IMR-90 (cell line): ENCODE results near the gene DSCAM. TPM values are rescaled to one million over a fixed set of nuclear protein-coding genes. Genes with fewer than 3 reads are reported as not detected.

Experiments used
- ATAC-seq: fragments of 200-7000 bp; cut with Tn5 transposase; 2 replicates; pipeline ENCODE4 v1.9.1; 2020; ENCODE audit warnings: low read depth, mild to moderate bottlenecking, moderate library complexity
- BruUV-seq: library from RNA; stranded (reverse); fragments of 400-500 nt; replicated peaks from 2 replicates; lab custom pipeline; 2021; lab: Mats Ljungman, UMichigan
- CTCF ChIA-PET: fragments of 300-600 bp; formaldehyde crosslinking; extraction: SDS; loops from one replicate; lab custom pipeline; 2021; ENCODE audit warnings: antibody characterized with exemption; lab: Yijun Ruan, JAX
- POLR2A ChIA-PET: fragments of 300-600 bp; sonication (Branson Sonifier 250); formaldehyde crosslinking; loops from one replicate; lab custom pipeline; 2022; ENCODE audit warnings: antibody characterized with exemption; ENCODE audit not compliant: unreplicated experiment; lab: Charles Lee
- DNase-seq: peaks from one replicate; pipeline ENCODE4 v3.0.0; 2013
- H2AFZ ChIP-seq: replicated peaks from 2 replicates; pipeline ENCODE3; 2013; ENCODE audit warnings: low read length, mild to moderate bottlenecking; ENCODE audit not compliant: poor library complexity
- H2AK5ac ChIP-seq: 2 replicates; pipeline ENCODE4 v1.6.1; 2013; ENCODE audit warnings: low read depth, low read length, inconsistent platforms
- H2AK9ac ChIP-seq: replicated peaks from 2 replicates; pipeline ENCODE3; 2013; ENCODE audit warnings: mild to moderate bottlenecking, low read depth, low read length, moderate library complexity; ENCODE audit not compliant: poor library complexity
- H2BK120ac ChIP-seq: 2 replicates; pipeline ENCODE4 v1.6.1; 2013; ENCODE audit warnings: low read depth, low read length, inconsistent platforms
- H2BK15ac ChIP-seq: 3 replicates; pipeline ENCODE4 v1.6.1; 2013; ENCODE audit warnings: low read depth, low read length, inconsistent platforms
- H2BK20ac ChIP-seq: 2 replicates; pipeline ENCODE4 v1.6.1; 2013; ENCODE audit warnings: low read depth, mild to moderate bottlenecking, inconsistent platforms, low read length, moderate library complexity
- H2BK5ac ChIP-seq: 2 replicates; pipeline ENCODE4 v1.6.1; 2013; ENCODE audit warnings: mild to moderate bottlenecking, low read depth, low read length, inconsistent platforms; ENCODE audit not compliant: poor library complexity, severe bottlenecking
- H3K14ac ChIP-seq: replicated peaks from 2 replicates; pipeline ENCODE4 v1.6.1; 2013; ENCODE audit warnings: low read depth, low read length, inconsistent platforms
- H3K18ac ChIP-seq: 2 replicates; pipeline ENCODE4 v1.6.1; 2013; ENCODE audit warnings: low read depth, low read length, control low read depth
- H3K23ac ChIP-seq: 2 replicates; pipeline ENCODE4 v1.6.1; 2013; ENCODE audit warnings: low read depth, low read length, inconsistent platforms
- H3K27ac ChIP-seq: 2 replicates; pipeline ENCODE4 v1.5.1; 2013; ENCODE audit warnings: mild to moderate bottlenecking, control low read depth, low read length; ENCODE audit not compliant: insufficient read depth
- H3K27me3 ChIP-seq: 2 replicates; pipeline ENCODE4 v1.6.1; 2013; ENCODE audit warnings: low read length; ENCODE audit not compliant: control insufficient read depth, insufficient read depth
- H3K36me3 ChIP-seq: 2 replicates; pipeline ENCODE4 v1.6.1; 2013; ENCODE audit warnings: low read length, mixed read lengths; ENCODE audit not compliant: control insufficient read depth, insufficient read depth
- H3K4ac ChIP-seq: 2 replicates; pipeline ENCODE4 v1.6.1; 2013; ENCODE audit warnings: low read depth, low read length, inconsistent platforms
- H3K4me1 ChIP-seq: 2 replicates; pipeline ENCODE4 v1.6.1; 2013; ENCODE audit warnings: low read length, mixed read lengths; ENCODE audit not compliant: control insufficient read depth, insufficient read depth
- H3K4me2 ChIP-seq: 2 replicates; pipeline ENCODE4 v1.6.1; 2013; ENCODE audit warnings: low read depth, mild to moderate bottlenecking, control low read depth, low read length, moderate library complexity
- H3K4me3 ChIP-seq: 2 replicates; pipeline ENCODE4 v1.5.1; 2013; ENCODE audit warnings: low read depth, mild to moderate bottlenecking, control low read depth, low read length, moderate library complexity; ENCODE audit not compliant: insufficient read depth
- H3K56ac ChIP-seq: 2 replicates; pipeline ENCODE4 v1.6.1; 2013; ENCODE audit warnings: low read length, inconsistent platforms; ENCODE audit not compliant: insufficient read depth; ENCODE audit errors: extremely low read depth
- H3K79me1 ChIP-seq, 2 experiments: 2 replicates each; pipeline ENCODE4 v1.6.1; 2013; ENCODE audit warnings: low read length in 2 of 2, inconsistent platforms in 1 of 2, low read depth in 1 of 2
- H3K9ac ChIP-seq: 2 replicates; pipeline ENCODE4 v1.6.1; 2013; ENCODE audit warnings: low read depth, low read length, control low read depth
- H3K9me1 ChIP-seq: 2 replicates; pipeline ENCODE4 v1.6.1; 2013; ENCODE audit warnings: low read length, inconsistent platforms; ENCODE audit not compliant: insufficient read depth
- H3K9me3 ChIP-seq: 2 replicates; pipeline ENCODE4 v1.6.1; 2013; ENCODE audit warnings: low read length; ENCODE audit not compliant: control insufficient read depth, insufficient read depth
- H4K20me1 ChIP-seq: 2 replicates; pipeline ENCODE4 v1.6.1; 2013; ENCODE audit warnings: low read length, inconsistent platforms; ENCODE audit not compliant: insufficient read depth
- H4K5ac ChIP-seq: 2 replicates; pipeline ENCODE4 v1.6.1; 2013; ENCODE audit warnings: mild to moderate bottlenecking, low read depth, low read length, control low read depth
- H4K8ac ChIP-seq, 2 experiments: 2 replicates each; pipeline ENCODE4 v1.6.1; 2013; ENCODE audit warnings: low read depth in 2 of 2, low read length in 2 of 2, control low read depth in 1 of 2, inconsistent platforms in 1 of 2
- H4K91ac ChIP-seq: 2 replicates; pipeline ENCODE4 v1.6.1; 2013; ENCODE audit warnings: low read depth, low read length, inconsistent platforms; ENCODE audit not compliant: insufficient read depth
- CEBPB ChIP-seq: IDR thresholded peaks from 2 replicates; pipeline ENCODE4 v1.6.1; 2012; ENCODE audit warnings: low read depth, low read length, improper control_type of control experiment
- CHD1 ChIP-seq: IDR thresholded peaks from 2 replicates; pipeline ENCODE4 v1.6.1; 2012; ENCODE audit warnings: low read depth, low read length, improper control_type of control experiment
- MAFK ChIP-seq: IDR thresholded peaks from 2 replicates; pipeline ENCODE4 v1.6.1; 2012; ENCODE audit warnings: low read depth, low read length, improper control_type of control experiment
- MAZ ChIP-seq: IDR thresholded peaks from 2 replicates; pipeline ENCODE4 v1.6.1; 2012; ENCODE audit warnings: low read depth, mild to moderate bottlenecking, low read length, improper control_type of control experiment, moderate library complexity, borderline replicate concordance
- MXI1 ChIP-seq: IDR thresholded peaks from 2 replicates; pipeline ENCODE4 v1.6.1; 2012; ENCODE audit warnings: low read depth, mild to moderate bottlenecking, low read length, moderate library complexity, borderline replicate concordance
- NFE2L2 ChIP-seq: fragments of 150-350 bp; IDR thresholded peaks from 2 replicates; pipeline ENCODE4 v1.6.1; 2016; ENCODE audit warnings: low read depth, mild to moderate bottlenecking, low read length
- RAD21 ChIP-seq: IDR thresholded peaks from 2 replicates; pipeline ENCODE4 v1.6.1; 2012; ENCODE audit warnings: low read length, improper control_type of control experiment
- RFX5 ChIP-seq: IDR thresholded peaks from 2 replicates; pipeline ENCODE4 v1.8.0; 2012; ENCODE audit warnings: low read depth, mild to moderate bottlenecking, low read length, moderate library complexity
- SMC3 ChIP-seq: fragments of 150-350 bp; IDR thresholded peaks from 2 replicates; pipeline ENCODE4 v1.6.1; 2016; ENCODE audit warnings: low read depth, mild to moderate bottlenecking, antibody characterized with exemption, low read length, moderate library complexity
- WGBS, 2 experiments: methylation state at CpG; one replicate each; pipeline versions ENCODE4 v1.1.5 to v1.1.7; 2013; ENCODE audit warnings: missing lambda C conversion rate in 2 of 2; ENCODE audit not compliant: insufficient read length in 1 of 2; ENCODE audit errors: extremely low coverage in 2 of 2; 5-methylcytosine and 5-hydroxymethylcytosine counted together
- dilution Hi-C: fragments of 300-500 bp; cut with HindIII; formaldehyde crosslinking; loops from one replicate; pipeline ENCODE4 v1.14.3; 2018; ENCODE audit warnings: low sequenced_read_pairs; ENCODE audit not compliant: unreplicated experiment
- in situ Hi-C: fragments of 300-500 bp; cut with MboI; formaldehyde crosslinking; loops from 3 replicates; pipeline ENCODE4 v1.14.3; 2019; ENCODE audit warnings: low sequenced_read_pairs, inconsistent platforms, mixed read lengths
- intact Hi-C: fragments of 100-400 bp; cut with micrococcal nuclease; formaldehyde crosslinking; loops from 2 replicates; pipeline ENCODE4 v1.10.0; 2022
- polyA plus RNA-seq, 3 experiments: library from polyadenylated mRNA; depleted of rRNA; stranded (reverse); fragments of >200 nt; gene quantifications; 2 replicates each; pipeline ENCODE4 v1.2.3, GENCODE V29; 2012; ENCODE audit warnings: low replicate concordance in 1 of 3
- total RNA-seq: library from RNA; depleted of rRNA; stranded (reverse); fragments of >200 nt; gene quantifications from 2 replicates; pipeline ENCODE4 v1.2.3, GENCODE V29; 2012
- TF ChIP-seq, protein P1 (sequence below): fragments of 150-350 bp; IDR thresholded peaks from 2 replicates; pipeline ENCODE4 v1.6.1; 2016; ENCODE audit warnings: low read depth, mild to moderate bottlenecking, low read length, moderate library complexity, borderline replicate concordance
- TF ChIP-seq, protein P2 (sequence below): conservative IDR thresholded peaks from 2 replicates; pipeline ENCODE4 v1.5.1; 2012; ENCODE audit warnings: mild to moderate bottlenecking, low read depth, low read length, improper control_type of control experiment

The DSCAM gene
- total and polyA plus RNA-seq, 2 of the 4 experiments (the other 2 are of a cell fraction), result under 0.01 to 0.02 TPM

DNA sequence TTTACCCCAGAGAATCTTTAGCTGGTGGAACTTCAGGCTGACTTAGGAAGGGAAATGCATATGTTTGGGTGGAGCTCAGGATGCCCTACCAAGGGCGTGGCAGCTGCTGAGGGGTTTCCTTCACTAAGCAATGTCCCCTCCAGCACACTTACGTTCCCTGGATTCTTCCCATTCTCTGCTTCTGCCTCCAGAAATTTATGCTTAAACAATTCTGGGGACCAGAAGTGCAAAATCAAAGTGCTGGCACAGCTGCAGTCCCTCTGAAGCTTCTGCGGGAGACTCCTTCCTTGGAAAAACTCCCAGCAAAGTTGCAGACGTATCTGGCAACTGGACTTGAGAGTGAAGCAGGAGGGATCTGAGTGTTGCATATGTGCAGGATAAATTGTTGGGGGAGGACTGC is 576.9 kb downstream of the DSCAM start:
- no peaks in the 10 kb centered on the region for H3K79me1 ChIP-seq
- H3K4me2 ChIP-seq, result no peak overlapping the region
- H3K9ac ChIP-seq, result no peak overlapping the region
- intact Hi-C loops, result no loop called here
- no peaks in the 10 kb centered on the region for H4K20me1 ChIP-seq
- no peak overlapping the region for H2AFZ ChIP-seq
- H3K9me3 ChIP-seq, result peaks cover 28% of the 10 kb centered on the region
- CTCF ChIA-PET, result no interaction called here
- H2BK20ac ChIP-seq, result no peak overlapping the region
- no peaks in the 10 kb centered on the region for H3K4me1 ChIP-seq
- no peak overlapping the region for H3K4ac ChIP-seq
- DNase-seq (no peak), ATAC-seq (no peak)
- no peak overlapping the region for H3K27ac ChIP-seq
- POLR2A ChIA-PET, result no interaction called here
- H4K5ac ChIP-seq, result no peak overlapping the region
- H2AK5ac ChIP-seq, result no peak overlapping the region
- H4K8ac ChIP-seq, result no peak overlapping the region
- BruUV-seq, result no TSS peak
- H3K4me3 ChIP-seq, result no peak overlapping the region
- H3K23ac ChIP-seq, result no peak overlapping the region
- WGBS, 2 experiments, result no CpG with 5 or more reads among the region's 4 CpGs
- no peak overlapping the region for H2BK5ac ChIP-seq
- H3K56ac ChIP-seq, result no peak overlapping the region
- H3K9me1 ChIP-seq, result no peaks in the 10 kb centered on the region
- no peak overlapping the region for H2BK15ac ChIP-seq
- H2BK120ac ChIP-seq, result no peak overlapping the region
- H3K14ac ChIP-seq, result no peak overlapping the region
- H2AK9ac ChIP-seq, result no peak overlapping the region
- no peaks in the 10 kb centered on the region for H3K36me3 ChIP-seq
- TF ChIP-seq NFE2L2, result no peak
- TF ChIP-seq MAFK, result no peak
- no peak for TF ChIP-seq SMC3
- TF ChIP-seq, protein P1, sequence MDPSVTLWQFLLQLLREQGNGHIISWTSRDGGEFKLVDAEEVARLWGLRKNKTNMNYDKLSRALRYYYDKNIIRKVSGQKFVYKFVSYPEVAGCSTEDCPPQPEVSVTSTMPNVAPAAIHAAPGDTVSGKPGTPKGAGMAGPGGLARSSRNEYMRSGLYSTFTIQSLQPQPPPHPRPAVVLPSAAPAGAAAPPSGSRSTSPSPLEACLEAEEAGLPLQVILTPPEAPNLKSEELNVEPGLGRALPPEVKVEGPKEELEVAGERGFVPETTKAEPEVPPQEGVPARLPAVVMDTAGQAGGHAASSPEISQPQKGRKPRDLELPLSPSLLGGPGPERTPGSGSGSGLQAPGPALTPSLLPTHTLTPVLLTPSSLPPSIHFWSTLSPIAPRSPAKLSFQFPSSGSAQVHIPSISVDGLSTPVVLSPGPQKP, result no peak
- no peak for TF ChIP-seq CHD1
- TF ChIP-seq, protein P2, sequence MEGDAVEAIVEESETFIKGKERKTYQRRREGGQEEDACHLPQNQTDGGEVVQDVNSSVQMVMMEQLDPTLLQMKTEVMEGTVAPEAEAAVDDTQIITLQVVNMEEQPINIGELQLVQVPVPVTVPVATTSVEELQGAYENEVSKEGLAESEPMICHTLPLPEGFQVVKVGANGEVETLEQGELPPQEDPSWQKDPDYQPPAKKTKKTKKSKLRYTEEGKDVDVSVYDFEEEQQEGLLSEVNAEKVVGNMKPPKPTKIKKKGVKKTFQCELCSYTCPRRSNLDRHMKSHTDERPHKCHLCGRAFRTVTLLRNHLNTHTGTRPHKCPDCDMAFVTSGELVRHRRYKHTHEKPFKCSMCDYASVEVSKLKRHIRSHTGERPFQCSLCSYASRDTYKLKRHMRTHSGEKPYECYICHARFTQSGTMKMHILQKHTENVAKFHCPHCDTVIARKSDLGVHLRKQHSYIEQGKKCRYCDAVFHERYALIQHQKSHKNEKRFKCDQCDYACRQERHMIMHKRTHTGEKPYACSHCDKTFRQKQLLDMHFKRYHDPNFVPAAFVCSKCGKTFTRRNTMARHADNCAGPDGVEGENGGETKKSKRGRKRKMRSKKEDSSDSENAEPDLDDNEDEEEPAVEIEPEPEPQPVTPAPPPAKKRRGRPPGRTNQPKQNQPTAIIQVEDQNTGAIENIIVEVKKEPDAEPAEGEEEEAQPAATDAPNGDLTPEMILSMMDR, result no peak
- no peak for TF ChIP-seq MAZ
- TF ChIP-seq CEBPB, result no peak
- no peak for TF ChIP-seq RFX5
- TF ChIP-seq RAD21, result no peak
- no peak for TF ChIP-seq MXI1
- in situ Hi-C loops, result no loop called here
- dilution Hi-C loops, result no loop called here
- H3K18ac ChIP-seq, result no peak overlapping the region
- no peak overlapping the region for H4K91ac ChIP-seq
- H3K27me3 ChIP-seq, result no peaks in the 10 kb centered on the region
